Omental fat pad (tissue), 4 donors: Measurements from ENCODE around the gene PRRG2. TPM values are rescaled to one million over a fixed set of nuclear protein-coding genes. Genes with fewer than 3 reads are reported as not detected.
"Not testable (repeated sequence)": the region's sequence is repeated elsewhere in the genome, so short reads cannot be mapped to it uniquely, and the experiment has no call there.

Experiments used
- ATAC-seq: fragments of 150-250 bp; one replicate; pipeline ENCODE4 v1.9.1; 2016; ENCODE audit warnings: mild to moderate bottlenecking, moderate library complexity; ENCODE audit not compliant: low FRiP score
- DNase-seq: peaks from one replicate; pipeline ENCODE4 v3.0.0-alpha.2; 2019; ENCODE audit warnings: low spot score
- CTCF ChIP-seq, 3 donors: fragments of 450-650 bp; IDR thresholded peaks; one replicate each; pipeline ENCODE4 v1.5.1; 2016 to 2017; ENCODE audit warnings: antibody characterized with exemption in 3 of 3, mild to moderate bottlenecking in 3 of 3, moderate library complexity in 2 of 3
- total RNA-seq, 4 donors: library from RNA; depleted of rRNA; stranded (reverse); fragments of >200 nt; gene quantifications; one replicate each; pipeline ENCODE4 v1.1.0, GENCODE V29; 2016

The PRRG2 gene
- total RNA-seq, 4 donors from 2014 or later, result 0.79 to 5.2 (median 2.3) TPM; not detected in 1

GRCh38 chr19:49632576-49632975 is 51.5 kb downstream of the PRRG2 start:
- ATAC-seq, result no peak
- no peak for DNase-seq
- no peak for TF ChIP-seq CTCF (IDR thresholded peaks at IDR 0.05)

GRCh38 chr19:49633273-49633672 is 52.2 kb downstream of the PRRG2 start:
- not testable (repeated sequence) for ATAC-seq, DNase-seq

GRCh38 chr19:49635530-49636232 is 54.6 kb downstream of the PRRG2 start:
- TF ChIP-seq CTCF (IDR thresholded peaks at IDR 0.05), result no peak
- ATAC-seq (no peak), DNase-seq (no peak)

GRCh38 chr19:49636233-49636932 is 55.3 kb downstream of the PRRG2 start:
- ATAC-seq, result no peak
- TF ChIP-seq CTCF (IDR thresholded peaks at IDR 0.05), result no peak
- DNase-seq, result no peak

- TF ChIP-seq CTCF (IDR thresholded peaks at IDR 0.05), result no peak
- DNase-seq (peak; percentile 40), ATAC-seq (no peak)
Observed at GRCh38 chr19:49637821-49638738, 57.0 kb downstream of the PRRG2 start.

GRCh38 chr19:49639401-49640112 is 58.4 kb downstream of the PRRG2 start:
- DNase-seq, result no peak
- no peak for TF ChIP-seq CTCF (IDR thresholded peaks at IDR 0.05)
- no peak for ATAC-seq
